Thoracic aorta (tissue), 2 donors: ENCODE data around the gene GPR45. TPM values are rescaled to one million over a fixed set of nuclear protein-coding genes. Genes with fewer than 3 reads are reported as not detected.

Experiments
- ATAC-seq: fragments of 150-250 bp; one replicate; pipeline ENCODE4 v1.8.0; 2017; ENCODE audit warnings: low read depth; ENCODE audit not compliant: insufficient number of reproducible peaks, low FRiP score
- DNase-seq: peaks from one replicate; pipeline ENCODE4 v3.0.0-alpha.2; 2020; ENCODE audit warnings: low spot score
- H3K27ac ChIP-seq, 2 donors: fragments of 200-600 bp; sonication (generic); 1 replicate in 1 of 2; 2 replicates in 1 of 2; pipeline ENCODE4 v1.5.1; 2016; ENCODE audit warnings: mild to moderate bottlenecking in 2 of 2, moderate library complexity in 2 of 2
- H3K27me3 ChIP-seq: fragments of 200-600 bp; sonication (generic); replicated peaks from 2 replicates; pipeline ENCODE4 v1.6.0; 2016; ENCODE audit warnings: mild to moderate bottlenecking; ENCODE audit not compliant: insufficient read depth
- H3K36me3 ChIP-seq: fragments of 200-600 bp; sonication (generic); one replicate; pipeline ENCODE4 v1.5.1; 2016
- H3K4me1 ChIP-seq, 2 donors: fragments of 200-600 bp; sonication (generic); 1 replicate in 1 of 2; 2 replicates in 1 of 2; pipeline versions ENCODE4 v1.5.1 to v1.6.0; 2016; ENCODE audit warnings: low read depth in 2 of 2, mild to moderate bottlenecking in 1 of 2; ENCODE audit not compliant: control insufficient read depth in 1 of 2
- H3K4me3 ChIP-seq: fragments of 200-600 bp; sonication (generic); 2 replicates; pipeline ENCODE4 v1.5.1; 2016; ENCODE audit warnings: mild to moderate bottlenecking
- H3K9me3 ChIP-seq: fragments of 200-600 bp; sonication (generic); 2 replicates; pipeline ENCODE4 v1.5.1; 2016
- CTCF ChIP-seq: fragments of 200-600 bp; sonication (generic); IDR thresholded peaks from one replicate; pipeline ENCODE4 v1.5.1; 2019; ENCODE audit warnings: antibody characterized with exemption
- total RNA-seq, 2 donors: library from RNA; depleted of rRNA; stranded (reverse); fragments of >200 nt; gene quantifications; one replicate each; pipeline versions ENCODE4 v1.1.0 to v1.2.3, GENCODE V29; 2016

Gene GPR45
- total RNA-seq, 2 donors from 2014 or later: not detected

GRCh38 chr2:105224444-105224843 is 17.1 kb upstream of the GPR45 start:
- Histone ChIP-seq H3K27me3 (no peaks in the 10 kb centered on the region), H3K4me1 (no peaks in the 10 kb centered on the region), H3K36me3 (no peaks in the 10 kb centered on the region), H3K27ac (no peak overlapping the region), H3K4me3 (no peak overlapping the region), H3K9me3 (no peaks in the 10 kb centered on the region)
- DNase-seq (no peak), ATAC-seq (no peak)
- no peak for TF ChIP-seq CTCF

GRCh38 chr2:105231232-105231619 is 10.3 kb upstream of the GPR45 start:
- Histone ChIP-seq H3K9me3 (no peaks in the 10 kb centered on the region), H3K36me3 (no peaks in the 10 kb centered on the region), H3K4me3 (no peak overlapping the region), H3K27ac (no peak overlapping the region), H3K4me1 (no peaks in the 10 kb centered on the region), H3K27me3 (no peaks in the 10 kb centered on the region)
- ATAC-seq (no peak), DNase-seq (no peak)
- no peak for TF ChIP-seq CTCF

DNA sequence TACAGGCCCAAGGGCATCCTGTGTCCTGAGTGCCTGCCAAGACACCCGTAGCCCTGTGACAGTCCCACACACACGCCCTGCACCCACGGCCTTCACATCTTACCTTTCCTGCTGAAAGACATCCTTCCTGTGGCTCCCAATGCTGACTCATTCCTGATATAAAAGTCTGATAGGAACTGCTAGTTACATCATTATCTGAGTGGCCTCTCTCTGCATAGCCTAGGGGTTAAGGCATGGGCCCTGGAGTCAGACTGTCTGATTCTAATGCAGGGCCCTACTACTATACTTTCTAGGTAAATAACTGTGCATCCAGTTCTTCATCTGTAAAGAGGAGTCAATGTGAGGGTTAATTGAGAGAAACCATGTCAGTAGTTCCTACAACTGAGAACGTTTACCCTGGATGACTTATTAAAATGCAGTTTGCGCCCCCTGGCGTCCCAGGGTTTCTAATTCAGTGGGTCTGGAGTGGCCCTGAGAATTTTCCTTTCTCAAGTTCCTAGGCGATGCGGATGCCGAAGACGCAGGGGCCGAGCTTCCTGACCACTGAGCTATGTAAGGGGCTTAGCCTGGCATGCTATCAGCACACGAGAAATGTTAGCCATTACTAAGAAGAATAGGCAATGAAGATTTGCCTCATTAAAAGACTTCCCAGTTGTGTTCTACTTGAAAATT is 6.0 kb upstream of the GPR45 start:
- no peaks in the 10 kb centered on the region for H3K4me1 ChIP-seq
- no peaks in the 10 kb centered on the region for H3K27me3 ChIP-seq
- no peaks in the 10 kb centered on the region for H3K9me3 ChIP-seq
- TF ChIP-seq CTCF: peak; percentile 44
- H3K27ac ChIP-seq: no peak overlapping the region
- H3K36me3 ChIP-seq: no peaks in the 10 kb centered on the region
- ATAC-seq (no peak), DNase-seq (no peak)
- H3K4me3 ChIP-seq: no peak overlapping the region

GRCh38 chr2:105236060-105236424 is 5.5 kb upstream of the GPR45 start:
- Histone ChIP-seq H3K9me3 (no peaks in the 10 kb centered on the region), H3K4me1 (no peaks in the 10 kb centered on the region), H3K27ac (no peak overlapping the region), H3K36me3 (no peaks in the 10 kb centered on the region), H3K27me3 (no peaks in the 10 kb centered on the region), H3K4me3 (no peak overlapping the region)
- ATAC-seq: no peak
- TF ChIP-seq CTCF: no peak
- DNase-seq: no peak

DNA sequence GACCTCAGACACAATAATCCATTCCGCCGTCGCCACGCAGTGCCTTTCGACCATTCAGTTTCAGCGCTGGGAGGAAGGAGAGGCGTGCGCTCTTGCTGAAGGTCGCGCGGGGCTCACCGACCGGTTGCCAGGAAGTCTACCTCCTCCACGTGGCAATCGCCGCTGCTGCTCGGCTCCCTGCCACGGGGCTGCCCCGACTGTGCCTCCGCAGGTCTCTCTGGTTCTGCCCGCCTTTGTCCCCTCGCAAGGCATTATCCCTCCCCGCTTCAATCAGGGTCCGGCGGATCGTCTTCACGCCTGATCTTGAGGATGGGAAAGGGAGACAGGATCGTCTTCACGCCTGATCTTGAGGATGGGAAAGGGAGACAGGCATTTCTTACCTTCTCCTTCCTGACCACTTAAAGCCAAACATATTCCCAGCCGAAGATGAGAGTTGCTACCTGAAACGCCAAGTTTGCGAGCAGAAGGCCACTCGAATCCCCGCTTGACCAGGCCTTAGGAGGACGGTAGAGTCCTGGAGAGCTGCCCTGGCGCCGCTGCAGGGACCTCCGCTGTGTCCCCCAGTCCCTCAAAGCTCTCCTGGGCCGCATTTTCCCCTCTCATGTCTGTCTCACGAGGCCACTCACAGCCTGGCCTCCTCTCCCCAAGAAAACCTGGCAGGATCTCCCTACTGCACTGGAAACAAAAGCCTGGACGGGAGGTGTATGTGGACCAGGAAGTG is 4.3 kb upstream of the GPR45 start:
- no peak overlapping the region for H3K27ac ChIP-seq
- DNase-seq (no peak), ATAC-seq (no peak)

More for the DNA sequence above, 4.3 kb upstream of the GPR45 start:
- H3K36me3 ChIP-seq: no peaks in the 10 kb centered on the region
- no peak overlapping the region for H3K4me3 ChIP-seq
- no peaks in the 10 kb centered on the region for H3K4me1 ChIP-seq
- no peak for TF ChIP-seq CTCF
- H3K9me3 ChIP-seq: no peaks in the 10 kb centered on the region
- no peaks in the 10 kb centered on the region for H3K27me3 ChIP-seq
